IPS-18a (cell line): ENCODE data around the gene IP6K1.
"Not testable (repeated sequence)": the region's sequence is repeated elsewhere in the genome, so short reads cannot be mapped to it uniquely, and the experiment has no call there.

ENCODE experiments used
- H3K27ac ChIP-seq: one replicate; pipeline ENCODE4 v1.5.1; 2013; ENCODE audit warnings: low read length
- H3K27me3 ChIP-seq: one replicate; pipeline ENCODE4 v1.6.1; 2013; ENCODE audit warnings: mild to moderate bottlenecking, low read length; ENCODE audit not compliant: control insufficient read depth, insufficient read depth
- H3K36me3 ChIP-seq: one replicate; pipeline ENCODE4 v1.6.1; 2013; ENCODE audit warnings: low read depth, low read length; ENCODE audit not compliant: control insufficient read depth
- H3K4me1 ChIP-seq: one replicate; pipeline ENCODE4 v1.6.1; 2013; ENCODE audit warnings: low read depth, low read length; ENCODE audit not compliant: control insufficient read depth
- H3K4me3 ChIP-seq: one replicate; pipeline ENCODE4 v1.5.1; 2013; ENCODE audit warnings: low read length
- H3K9ac ChIP-seq: one replicate; pipeline ENCODE4 v1.6.1; 2013; ENCODE audit warnings: mild to moderate bottlenecking, low read length, moderate library complexity
- H3K9me3 ChIP-seq: one replicate; pipeline ENCODE4 v1.6.1; 2013; ENCODE audit warnings: low read depth, low read length; ENCODE audit not compliant: control insufficient read depth

IP6K1 gene

GRCh38 chr3:49754536-49754935 is 31.8 kb downstream of the IP6K1 start:
- no peaks in the 10 kb centered on the region for H3K9me3 ChIP-seq
- H3K4me1 ChIP-seq = no peaks in the 10 kb centered on the region
- no peaks in the 10 kb centered on the region for H3K36me3 ChIP-seq
- H3K4me3 ChIP-seq = no peak overlapping the region
- H3K9ac ChIP-seq = no peak overlapping the region
- H3K27ac ChIP-seq = no peak overlapping the region
- no peaks in the 10 kb centered on the region for H3K27me3 ChIP-seq

DNA sequence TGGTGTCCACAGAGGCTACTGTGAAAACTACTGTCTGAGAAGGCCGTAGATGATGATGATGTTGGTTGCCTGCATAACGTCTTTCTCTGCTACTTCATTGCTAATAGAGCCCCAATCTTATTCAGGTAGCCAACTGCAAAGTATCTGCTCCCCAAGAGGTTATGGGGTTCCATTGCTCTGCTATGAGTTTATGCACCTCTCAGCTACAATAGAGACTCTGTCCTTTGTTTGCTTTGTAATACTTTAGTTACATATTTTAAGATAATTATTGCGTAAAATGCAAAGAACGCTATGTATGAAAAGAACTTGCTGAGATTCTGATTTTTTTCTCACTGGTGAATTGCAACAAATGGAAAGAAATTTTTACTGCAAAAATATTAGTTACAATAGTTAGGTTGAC is 34.8 kb downstream of the IP6K1 start:
- Histone ChIP-seq H3K9ac (no peak overlapping the region), H3K27ac (no peak overlapping the region), H3K27me3 (no peaks in the 10 kb centered on the region), H3K9me3 (no peaks in the 10 kb centered on the region), H3K4me3 (no peak overlapping the region), H3K36me3 (peaks cover 5% of the 10 kb centered on the region), H3K4me1 (no peaks in the 10 kb centered on the region)

- Histone ChIP-seq H3K9ac (no peak overlapping the region), H3K4me3 (no peak overlapping the region), H3K27ac (no peak overlapping the region), H3K36me3 (peaks cover 5% of the 10 kb centered on the region), H3K4me1 (no peaks in the 10 kb centered on the region), H3K9me3 (no peaks in the 10 kb centered on the region), H3K27me3 (no peaks in the 10 kb centered on the region)
Observed at GRCh38 chr3:49750056-49750455, 36.3 kb downstream of the IP6K1 start.

GRCh38 chr3:49748874-49749273 is 37.5 kb downstream of the IP6K1 start:
- H3K36me3 ChIP-seq, H3K27ac ChIP-seq, H3K4me3 ChIP-seq, H3K27me3 ChIP-seq, H3K9ac ChIP-seq, H3K9me3 ChIP-seq, H3K4me1 ChIP-seq: not testable (repeated sequence)

GRCh38 chr3:49747792-49748480 is 38.4 kb downstream of the IP6K1 start:
- Histone ChIP-seq H3K27me3 (no peaks in the 10 kb centered on the region), H3K27ac (no peak overlapping the region), H3K9ac (no peak overlapping the region), H3K4me1 (no peaks in the 10 kb centered on the region), H3K9me3 (no peaks in the 10 kb centered on the region), H3K4me3 (no peak overlapping the region), H3K36me3 (peaks cover 5% of the 10 kb centered on the region)

DNA sequence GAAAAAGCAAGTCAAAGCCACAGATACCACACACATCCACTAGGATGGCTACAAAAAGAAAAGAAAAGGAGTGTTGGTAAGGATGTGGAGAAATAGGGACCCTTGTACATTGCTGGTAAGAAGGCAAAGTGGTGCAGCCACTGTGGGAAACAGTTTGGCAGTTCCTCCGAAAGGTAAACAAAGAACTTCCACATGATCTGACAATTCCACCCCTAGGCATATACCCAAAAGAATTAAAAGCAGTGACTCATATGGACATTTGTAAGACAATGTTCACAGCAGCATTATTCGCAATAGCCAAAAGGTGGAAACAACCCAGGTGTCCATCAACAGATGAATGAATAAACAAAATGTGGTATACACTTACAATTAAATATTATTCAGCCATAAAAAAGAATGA is 40.4 kb downstream of the IP6K1 start:
- Histone ChIP-seq H3K9ac (no peak overlapping the region), H3K4me3 (no peak overlapping the region), H3K27ac (no peak overlapping the region), H3K9me3 (no peaks in the 10 kb centered on the region), H3K4me1 (no peaks in the 10 kb centered on the region), H3K36me3 (peaks cover 5% of the 10 kb centered on the region), H3K27me3 (no peaks in the 10 kb centered on the region)

- Histone ChIP-seq H3K27ac (no peak overlapping the region), H3K27me3 (no peaks in the 10 kb centered on the region), H3K9me3 (no peaks in the 10 kb centered on the region), H3K36me3 (peaks cover 20% of the 10 kb centered on the region), H3K9ac (no peak overlapping the region), H3K4me1 (no peaks in the 10 kb centered on the region), H3K4me3 (no peak overlapping the region)
Observed at GRCh38 chr3:49740427-49740826, 45.9 kb downstream of the IP6K1 start.

- Histone ChIP-seq H3K4me3 (no peak overlapping the region), H3K9me3 (no peaks in the 10 kb centered on the region), H3K9ac (no peak overlapping the region), H3K27me3 (no peaks in the 10 kb centered on the region), H3K4me1 (no peaks in the 10 kb centered on the region), H3K36me3 (peaks cover 31% of the 10 kb centered on the region), H3K27ac (no peak overlapping the region)
Observed at GRCh38 chr3:49738067-49738713, 48.2 kb downstream of the IP6K1 start.

GRCh38 chr3:49734752-49735151 is 51.6 kb downstream of the IP6K1 start:
- Histone ChIP-seq H3K9me3 (no peaks in the 10 kb centered on the region), H3K27ac (no peak overlapping the region), H3K27me3 (no peaks in the 10 kb centered on the region), H3K9ac (no peak overlapping the region), H3K36me3 (peaks cover 43% of the 10 kb centered on the region), H3K4me1 (no peaks in the 10 kb centered on the region), H3K4me3 (no peak overlapping the region)

GRCh38 chr3:49733551-49733950 is 52.8 kb downstream of the IP6K1 start:
- Histone ChIP-seq H3K27me3 (no peaks in the 10 kb centered on the region), H3K27ac (no peak overlapping the region), H3K9me3 (no peaks in the 10 kb centered on the region), H3K36me3 (peaks cover 40% of the 10 kb centered on the region), H3K9ac (no peak overlapping the region), H3K4me3 (no peak overlapping the region), H3K4me1 (no peaks in the 10 kb centered on the region)

DNA sequence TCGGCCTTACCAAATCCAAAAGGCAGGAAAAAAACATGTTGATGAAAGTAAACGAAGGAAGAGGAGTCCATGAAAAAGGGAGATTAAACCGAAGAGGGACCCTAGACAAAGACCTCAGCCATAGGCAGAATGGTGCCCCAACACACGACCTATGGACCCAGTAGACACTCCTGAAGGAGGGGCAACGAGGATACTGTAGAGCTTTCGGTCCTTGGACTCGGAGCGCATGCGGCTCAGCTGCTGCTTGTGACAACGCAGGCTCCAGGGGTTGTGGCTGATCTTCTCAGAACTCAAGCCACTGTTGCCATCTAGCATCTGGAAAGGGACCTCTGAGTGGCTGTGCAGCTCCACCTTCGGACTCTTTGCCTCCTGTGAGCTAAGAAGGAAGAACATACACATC is 53.7 kb downstream of the IP6K1 start:
- H3K4me1 ChIP-seq = no peaks in the 10 kb centered on the region
- no peak overlapping the region for H3K9ac ChIP-seq
- peaks cover 37% of the 10 kb centered on the region for H3K36me3 ChIP-seq
- no peak overlapping the region for H3K4me3 ChIP-seq
- H3K9me3 ChIP-seq = no peaks in the 10 kb centered on the region
- no peaks in the 10 kb centered on the region for H3K27me3 ChIP-seq
- no peak overlapping the region for H3K27ac ChIP-seq

DNA sequence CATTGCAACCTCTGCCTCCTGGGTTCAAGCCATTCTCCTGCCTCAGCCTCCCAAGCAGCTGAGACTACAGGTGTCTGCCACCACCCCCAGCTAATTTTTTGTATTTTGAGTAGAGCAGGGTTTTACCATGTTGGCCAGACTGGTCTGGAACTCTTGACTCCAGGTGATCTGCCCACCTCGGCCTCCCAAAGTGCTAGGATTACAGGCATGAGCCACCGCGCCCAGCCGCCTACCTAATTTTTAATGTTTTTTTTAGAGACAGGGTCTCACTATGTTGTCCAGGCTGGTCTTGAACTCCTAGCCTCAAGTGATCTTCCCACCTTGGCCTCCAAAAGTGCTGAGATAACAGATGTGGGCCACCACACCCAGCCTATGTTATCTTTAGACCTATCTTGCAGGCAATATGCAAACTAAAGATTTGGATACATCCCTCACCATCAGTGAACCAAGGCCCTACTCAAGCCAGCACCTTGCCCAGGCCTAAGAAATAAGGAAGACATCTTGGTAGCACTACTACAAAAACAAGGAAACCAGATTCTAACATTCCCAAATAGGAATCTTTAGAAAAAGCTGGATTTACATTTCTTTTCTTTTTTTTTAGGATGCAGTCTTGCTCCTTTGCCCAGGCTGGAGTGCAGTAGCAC is 56.3 kb downstream of the IP6K1 start:
- Histone ChIP-seq H3K9ac (no peak overlapping the region), H3K27ac (no peak overlapping the region), H3K4me3 (no peak overlapping the region), H3K36me3 (peaks cover 35% of the 10 kb centered on the region), H3K9me3 (no peaks in the 10 kb centered on the region), H3K27me3 (no peaks in the 10 kb centered on the region), H3K4me1 (no peaks in the 10 kb centered on the region)
